Measurements from ENCODE around the gene CLK4.
"Not testable (repeated sequence)": the region's sequence is repeated elsewhere in the genome, so short reads cannot be mapped to it uniquely, and the experiment has no call there.

Gene CLK4

GRCh38 chr5:178589180-178590140, 37.4 kb downstream of the CLK4 start:
- Histone ChIP-seq H3K4me1 (ENCODE audit: insufficient read depth, low read length) (peaks cover 5% of the 10 kb centered on the region), H3K36me3 (ENCODE audit: insufficient read depth, low read length) (no peaks in the 10 kb centered on the region), H2AFZ (ENCODE audit: low read depth, low read length) (peak overlapping the region; percentile 75), H3K9me3 (ENCODE audit: low read length) (no peaks in the 10 kb centered on the region), H3K4me3 (ENCODE audit: low read length) (peak overlapping the region; percentile 47), H3K27me3 (ENCODE audit: insufficient read depth, low read length) (peaks cover 10% of the 10 kb centered on the region)

GRCh38 chr5:178588769-178589168, 38.1 kb downstream of the CLK4 start:
- H3K4me3 ChIP-seq (ENCODE audit: low read length), result no peak overlapping the region

GRCh38 chr5:178587763-178588611, 38.9 kb downstream of the CLK4 start:
- no peaks in the 10 kb centered on the region for H3K9me3 ChIP-seq (ENCODE audit: low read length)
- H3K4me1 ChIP-seq (ENCODE audit: insufficient read depth, low read length), result peaks cover 5% of the 10 kb centered on the region
- peaks cover 10% of the 10 kb centered on the region for H3K27me3 ChIP-seq (ENCODE audit: insufficient read depth, low read length)
- no peaks in the 10 kb centered on the region for H3K36me3 ChIP-seq (ENCODE audit: insufficient read depth, low read length)
- H3K4me3 ChIP-seq (ENCODE audit: low read length), result no peak overlapping the region
- H2AFZ ChIP-seq (ENCODE audit: low read depth, low read length), result no peak overlapping the region

More at GRCh38 chr5:178588769-178589168, 38.1 kb downstream of the CLK4 start:
- Histone ChIP-seq H3K36me3 (ENCODE audit: insufficient read depth, low read length) (no peaks in the 10 kb centered on the region), H2AFZ (ENCODE audit: low read depth, low read length) (no peak overlapping the region), H3K4me1 (ENCODE audit: insufficient read depth, low read length) (peaks cover 5% of the 10 kb centered on the region), H3K9me3 (ENCODE audit: low read length) (no peaks in the 10 kb centered on the region), H3K27me3 (ENCODE audit: insufficient read depth, low read length) (peaks cover 10% of the 10 kb centered on the region)

GRCh38 chr5:178586396-178586795, 40.5 kb downstream of the CLK4 start:
- Histone ChIP-seq H3K9me3 (ENCODE audit: low read length) (no peaks in the 10 kb centered on the region), H3K4me3 (ENCODE audit: low read length) (no peak overlapping the region), H3K4me1 (ENCODE audit: insufficient read depth, low read length) (peaks cover 5% of the 10 kb centered on the region), H3K36me3 (ENCODE audit: insufficient read depth, low read length) (no peaks in the 10 kb centered on the region), H3K27me3 (ENCODE audit: insufficient read depth, low read length) (peaks cover 10% of the 10 kb centered on the region), H2AFZ (ENCODE audit: low read depth, low read length) (no peak overlapping the region)

GRCh38 chr5:178585421-178585820, 41.4 kb downstream of the CLK4 start:
- H3K4me1 ChIP-seq (ENCODE audit: insufficient read depth, low read length); H3K36me3 ChIP-seq (ENCODE audit: insufficient read depth, low read length); H3K27me3 ChIP-seq (ENCODE audit: insufficient read depth, low read length); H2AFZ ChIP-seq (ENCODE audit: low read depth, low read length); H3K4me3 ChIP-seq (ENCODE audit: low read length); H3K9me3 ChIP-seq (ENCODE audit: low read length): not testable (repeated sequence)

- peaks cover under 1% of the 10 kb centered on the region for H3K27me3 ChIP-seq (ENCODE audit: insufficient read depth, low read length)
- H3K4me3 ChIP-seq (ENCODE audit: low read length), result no peak overlapping the region
- H3K9me3 ChIP-seq (ENCODE audit: low read length), result no peaks in the 10 kb centered on the region
- H2AFZ ChIP-seq (ENCODE audit: low read depth, low read length), result no peak overlapping the region
- H3K36me3 ChIP-seq (ENCODE audit: insufficient read depth, low read length), result no peaks in the 10 kb centered on the region
- no peaks in the 10 kb centered on the region for H3K4me1 ChIP-seq (ENCODE audit: insufficient read depth, low read length)
Measured at GRCh38 chr5:178583279-178583678, 43.6 kb downstream of the CLK4 start.

GRCh38 chr5:178582291-178582690, 44.6 kb downstream of the CLK4 start:
- H3K27me3 ChIP-seq (ENCODE audit: insufficient read depth, low read length), result no peaks in the 10 kb centered on the region
- no peaks in the 10 kb centered on the region for H3K4me1 ChIP-seq (ENCODE audit: insufficient read depth, low read length)
- no peak overlapping the region for H2AFZ ChIP-seq (ENCODE audit: low read depth, low read length)
- no peak overlapping the region for H3K4me3 ChIP-seq (ENCODE audit: low read length)
- no peaks in the 10 kb centered on the region for H3K36me3 ChIP-seq (ENCODE audit: insufficient read depth, low read length)
- no peaks in the 10 kb centered on the region for H3K9me3 ChIP-seq (ENCODE audit: low read length)

- no peaks in the 10 kb centered on the region for H3K9me3 ChIP-seq (ENCODE audit: low read length)
- no peak overlapping the region for H2AFZ ChIP-seq (ENCODE audit: low read depth, low read length)
- H3K4me1 ChIP-seq (ENCODE audit: insufficient read depth, low read length), result no peaks in the 10 kb centered on the region
- no peaks in the 10 kb centered on the region for H3K36me3 ChIP-seq (ENCODE audit: insufficient read depth, low read length)
- H3K4me3 ChIP-seq (ENCODE audit: low read length), result no peak overlapping the region
- H3K27me3 ChIP-seq (ENCODE audit: insufficient read depth, low read length), result no peaks in the 10 kb centered on the region
Measured at GRCh38 chr5:178581621-178582020, 45.2 kb downstream of the CLK4 start.

GRCh38 chr5:178580271-178580955, 46.4 kb downstream of the CLK4 start:
- Histone ChIP-seq H2AFZ (ENCODE audit: low read depth, low read length) (no peak overlapping the region), H3K9me3 (ENCODE audit: low read length) (no peaks in the 10 kb centered on the region), H3K4me3 (ENCODE audit: low read length) (no peak overlapping the region), H3K27me3 (ENCODE audit: insufficient read depth, low read length) (no peaks in the 10 kb centered on the region), H3K36me3 (ENCODE audit: insufficient read depth, low read length) (no peaks in the 10 kb centered on the region), H3K4me1 (ENCODE audit: insufficient read depth, low read length) (no peaks in the 10 kb centered on the region)

- H3K9me3 ChIP-seq (ENCODE audit: low read length), result no peaks in the 10 kb centered on the region
- H3K4me3 ChIP-seq (ENCODE audit: low read length), result no peak overlapping the region
- no peaks in the 10 kb centered on the region for H3K36me3 ChIP-seq (ENCODE audit: insufficient read depth, low read length)
- H3K27me3 ChIP-seq (ENCODE audit: insufficient read depth, low read length), result no peaks in the 10 kb centered on the region
- H2AFZ ChIP-seq (ENCODE audit: low read depth, low read length), result no peak overlapping the region
- no peaks in the 10 kb centered on the region for H3K4me1 ChIP-seq (ENCODE audit: insufficient read depth, low read length)
Measured at GRCh38 chr5:178577944-178578343, 48.9 kb downstream of the CLK4 start.

- no peak overlapping the region for H3K4me3 ChIP-seq (ENCODE audit: low read length)
Measured at GRCh38 chr5:178577376-178577839, 49.4 kb downstream of the CLK4 start.

GRCh38 chr5:178576591-178577351, 50.1 kb downstream of the CLK4 start:
- Histone ChIP-seq H3K27me3 (ENCODE audit: insufficient read depth, low read length) (no peaks in the 10 kb centered on the region), H3K9me3 (ENCODE audit: low read length) (no peaks in the 10 kb centered on the region), H3K4me1 (ENCODE audit: insufficient read depth, low read length) (no peaks in the 10 kb centered on the region), H3K4me3 (ENCODE audit: low read length) (no peak overlapping the region), H3K36me3 (ENCODE audit: insufficient read depth, low read length) (no peaks in the 10 kb centered on the region), H2AFZ (ENCODE audit: low read depth, low read length) (no peak overlapping the region)

More at GRCh38 chr5:178577376-178577839, 49.4 kb downstream of the CLK4 start:
- Histone ChIP-seq H3K27me3 (ENCODE audit: insufficient read depth, low read length) (no peaks in the 10 kb centered on the region), H3K4me1 (ENCODE audit: insufficient read depth, low read length) (no peaks in the 10 kb centered on the region), H3K9me3 (ENCODE audit: low read length) (no peaks in the 10 kb centered on the region), H2AFZ (ENCODE audit: low read depth, low read length) (no peak overlapping the region), H3K36me3 (ENCODE audit: insufficient read depth, low read length) (no peaks in the 10 kb centered on the region)

All from neuron (in vitro differentiated cells).